NCI-H2107 (cell line): ENCODE data around the gene VWC2L.

ENCODE experiments used
- DNase-seq: peaks from one replicate; lab custom pipeline; 2025; lab: John Stamatoyannopoulos, UW

The VWC2L gene

GRCh38 chr2:214593727-214594126 is 182.9 kb downstream of the VWC2L start:
- DNase-seq: no peak

- no peak for DNase-seq
Observed at GRCh38 chr2:214601852-214602633, 191.2 kb downstream of the VWC2L start.

- DNase-seq: no peak
Observed at GRCh38 chr2:214604861-214605260, 194.0 kb downstream of the VWC2L start.

- no peak for DNase-seq
Observed at GRCh38 chr2:214607051-214607450, 196.2 kb downstream of the VWC2L start.

GRCh38 chr2:214611015-214611414 is 200.2 kb downstream of the VWC2L start:
- no peak for DNase-seq

- no peak for DNase-seq
Observed at GRCh38 chr2:214624166-214624760, 213.4 kb downstream of the VWC2L start.

- no peak for DNase-seq
Observed at GRCh38 chr2:214628091-214628490, 217.2 kb downstream of the VWC2L start.
